H9 (cell line): Measurements from ENCODE around the gene EMX2. TPM values are rescaled to one million over a fixed set of nuclear protein-coding genes. Genes with fewer than 3 reads are reported as not detected.

Experiments
- DNase-seq: peaks from one replicate; pipeline ENCODE4 v3.0.0-alpha.2; 2017
- H2AFZ ChIP-seq: one replicate; pipeline ENCODE4 v1.6.1; 2013; ENCODE audit warnings: mild to moderate bottlenecking, low read length, control low read depth, moderate library complexity
- H2AK5ac ChIP-seq: 2 replicates; pipeline ENCODE4 v1.6.1; 2013; ENCODE audit warnings: low read length, control low read depth, mixed read lengths; ENCODE audit not compliant: insufficient read length
- H2BK120ac ChIP-seq: one replicate; pipeline ENCODE4 v1.6.1; 2013; ENCODE audit warnings: low read depth, mild to moderate bottlenecking, low read length, control low read depth, inconsistent platforms; ENCODE audit not compliant: poor library complexity, severe bottlenecking
- H2BK12ac ChIP-seq: 2 replicates; pipeline ENCODE4 v1.6.1; 2013; ENCODE audit warnings: low read length, control low read depth, mixed read lengths, low read depth; ENCODE audit not compliant: insufficient read length
- H2BK15ac ChIP-seq: 2 replicates; pipeline ENCODE4 v1.6.1; 2013; ENCODE audit warnings: low read depth, low read length, control low read depth
- H2BK20ac ChIP-seq: one replicate; pipeline ENCODE4 v1.6.1; 2013; ENCODE audit warnings: low read depth, mild to moderate bottlenecking, low read length, control low read depth, inconsistent platforms; ENCODE audit not compliant: poor library complexity, severe bottlenecking
- H2BK5ac ChIP-seq: 2 replicates; pipeline ENCODE4 v1.6.1; 2013; ENCODE audit warnings: low read length, control low read depth, mixed read lengths; ENCODE audit not compliant: insufficient read length
- H3K14ac ChIP-seq: 2 replicates; pipeline ENCODE4 v1.6.1; 2013; ENCODE audit warnings: low read length, control low read depth; ENCODE audit not compliant: insufficient read depth
- H3K18ac ChIP-seq: 2 replicates; pipeline ENCODE4 v1.6.1; 2013; ENCODE audit warnings: low read depth, mild to moderate bottlenecking, mixed read lengths, low read length, control low read depth; ENCODE audit not compliant: insufficient read length
- H3K23ac ChIP-seq: 2 replicates; pipeline ENCODE4 v1.6.1; 2013; ENCODE audit warnings: low read length, control low read depth, mixed read lengths, low read depth; ENCODE audit not compliant: insufficient read length
- H3K23me2 ChIP-seq: 2 replicates; pipeline ENCODE4 v1.6.1; 2013; ENCODE audit warnings: low read depth, mild to moderate bottlenecking, mixed read lengths, low read length, control low read depth; ENCODE audit not compliant: insufficient read length, poor library complexity, severe bottlenecking
- H3K27ac ChIP-seq: 2 replicates; pipeline ENCODE4 v1.5.1; 2013; ENCODE audit warnings: low read length, control low read depth, mixed read lengths, low read depth; ENCODE audit not compliant: insufficient read length
- H3K27me3 ChIP-seq: 2 replicates; pipeline ENCODE4 v1.6.1; 2013; ENCODE audit warnings: low read length, control low read depth, inconsistent platforms; ENCODE audit not compliant: insufficient read depth
- H3K4ac ChIP-seq: 2 replicates; pipeline ENCODE4 v1.6.1; 2013; ENCODE audit warnings: low read depth, mild to moderate bottlenecking, control low read depth, inconsistent platforms, low read length, moderate library complexity
- H3K4me1 ChIP-seq: 2 replicates; pipeline ENCODE4 v1.6.1; 2013; ENCODE audit warnings: low read length, control low read depth, inconsistent platforms; ENCODE audit not compliant: insufficient read depth
- H3K4me2 ChIP-seq: 2 replicates; pipeline ENCODE4 v1.6.1; 2013; ENCODE audit warnings: low read length, control low read depth, mixed read lengths; ENCODE audit not compliant: insufficient read length, insufficient read depth
- H3K56ac ChIP-seq: 2 replicates; pipeline ENCODE4 v1.6.1; 2013; ENCODE audit warnings: low read depth, mild to moderate bottlenecking, mixed read lengths, low read length, control low read depth; ENCODE audit not compliant: insufficient read length
- H3K79me1 ChIP-seq: 2 replicates; pipeline ENCODE4 v1.6.1; 2013; ENCODE audit warnings: low read depth, mild to moderate bottlenecking, moderate library complexity, low read length, control low read depth, inconsistent platforms; ENCODE audit not compliant: insufficient read depth, poor library complexity, severe bottlenecking
- H3K79me2 ChIP-seq: 2 replicates; pipeline ENCODE4 v1.6.1; 2013; ENCODE audit warnings: low read length, control low read depth, inconsistent platforms; ENCODE audit not compliant: insufficient read depth
- H3K9ac ChIP-seq: 2 replicates; pipeline ENCODE4 v1.6.1; 2013; ENCODE audit warnings: low read length, control low read depth, mixed read lengths; ENCODE audit not compliant: insufficient read length; ENCODE audit errors: extremely low read depth
- H3K9me3 ChIP-seq: one replicate; pipeline ENCODE4 v1.6.1; 2013; ENCODE audit warnings: low read depth, low read length, inconsistent platforms; ENCODE audit not compliant: control insufficient read depth
- H3T11ph ChIP-seq: one replicate; pipeline ENCODE4 v1.6.1; 2013; ENCODE audit warnings: mild to moderate bottlenecking, low read length, control low read depth, inconsistent platforms
- H4K20me1 ChIP-seq: one replicate; pipeline ENCODE4 v1.6.1; 2013; ENCODE audit not compliant: control insufficient read depth, insufficient read length, insufficient read depth
- H4K5ac ChIP-seq: 2 replicates; pipeline ENCODE4 v1.6.1; 2013; ENCODE audit warnings: low read depth, mild to moderate bottlenecking, mixed read lengths, low read length, control low read depth; ENCODE audit not compliant: insufficient read length
- H4K8ac ChIP-seq: replicated peaks from 2 replicates; pipeline ENCODE4 v1.6.1; 2013; ENCODE audit warnings: low read length, control low read depth, mixed read lengths, low read depth; ENCODE audit not compliant: insufficient read length
- H4K91ac ChIP-seq: 2 replicates; pipeline ENCODE4 v1.6.1; 2013; ENCODE audit warnings: low read depth, mild to moderate bottlenecking, moderate library complexity, mixed read lengths, low read length, control low read depth; ENCODE audit not compliant: insufficient read length
- H3K27ac Mint-ChIP-seq, 3 experiments: 2 replicates in 2 of 3; 3 replicates in 1 of 3; pipeline ENCODE4 v1.8.0; 2020 to 2021; ENCODE audit warnings: mixed read lengths in 3 of 3, mild to moderate bottlenecking in 1 of 3, moderate library complexity in 1 of 3
- H3K27me3 Mint-ChIP-seq: 2 replicates; pipeline ENCODE4 v1.8.0; 2021; ENCODE audit warnings: low read depth, mild to moderate bottlenecking, moderate library complexity, mixed read lengths
- H3K36me3 Mint-ChIP-seq, 3 experiments: 2 replicates in 2 of 3; 3 replicates in 1 of 3; pipeline ENCODE4 v1.8.0; 2020 to 2021; ENCODE audit warnings: low read depth in 3 of 3, mixed read lengths in 3 of 3; ENCODE audit not compliant: insufficient read depth in 1 of 3
- H3K4me1 Mint-ChIP-seq, 2 experiments: 2 replicates each; pipeline ENCODE4 v1.8.0; 2020; ENCODE audit warnings: mixed read lengths in 2 of 2
- H3K4me3 Mint-ChIP-seq, 2 experiments: 2 replicates in 1 of 2; 3 replicates in 1 of 2; pipeline ENCODE4 v1.8.0; 2020 to 2021; ENCODE audit warnings: mild to moderate bottlenecking in 2 of 2, mixed read lengths in 2 of 2, moderate library complexity in 1 of 2
- H3K9me3 Mint-ChIP-seq, 2 experiments: 2 replicates in 1 of 2; 3 replicates in 1 of 2; pipeline ENCODE4 v1.8.0; 2020; ENCODE audit warnings: mild to moderate bottlenecking in 2 of 2, mixed read lengths in 2 of 2, moderate library complexity in 1 of 2
- WGBS: extraction: QIAGEN DNeasy Blood & Tissue Kit; methylation state at CpG from one replicate; pipeline ENCODE4 v1.1.7; 2013; ENCODE audit warnings: missing lambda C conversion rate, low lambda C conversion rate, mixed read lengths; ENCODE audit not compliant: insufficient read length; ENCODE audit errors: extremely low coverage; 5-methylcytosine and 5-hydroxymethylcytosine counted together
- long read RNA-seq: library from polyadenylated mRNA; unstranded; transcript quantifications from one replicate; pipeline ENCODE4 v2.0.0, GENCODE V29; 2020
- total RNA-seq: library from RNA; stranded (reverse); gene quantifications from 2 replicates; pipeline ENCODE4 v1.2.1, GENCODE V29; 2021
- TF ChIP-seq, protein P1 (sequence below): fragments of 200-600 bp; sonication (generic); conservative IDR thresholded peaks from 3 replicates; pipeline ENCODE4 v1.8.0; 2021; ENCODE audit warnings: antibody characterized with exemption, mild to moderate bottlenecking

EMX2 gene
- total RNA-seq = not detected in 2 replicates
- long read RNA-seq = 0 reads

DNA sequence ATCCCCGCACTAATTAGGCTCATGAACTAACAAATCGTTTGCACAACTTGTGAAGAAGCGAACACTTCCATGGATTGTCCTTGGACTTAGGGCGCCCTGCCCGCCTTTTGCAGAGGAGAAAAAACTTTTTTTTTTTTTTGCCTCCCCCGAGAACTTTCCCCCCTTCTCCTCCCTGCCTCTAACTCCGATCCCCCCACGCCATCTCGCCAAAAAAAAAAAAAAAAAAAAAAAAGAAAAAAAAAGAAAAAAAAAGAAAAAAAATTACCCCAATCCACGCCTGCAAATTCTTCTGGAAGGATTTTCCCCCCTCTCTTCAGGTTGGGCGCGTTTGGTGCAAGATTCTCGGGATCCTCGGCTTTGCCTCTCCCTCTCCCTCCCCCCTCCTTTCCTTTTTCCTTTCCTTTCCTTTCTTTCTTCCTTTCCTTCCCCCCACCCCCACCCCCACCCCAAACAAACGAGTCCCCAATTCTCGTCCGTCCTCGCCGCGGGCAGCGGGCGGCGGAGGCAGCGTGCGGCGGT lies at the start of gene EMX2:
Gene EMX2 (plus strand): TSS at position 41 of the 519 bp plus-strand sequence. CDS start 522 bp downstream, outside the sequence.
- TF ChIP-seq, protein P1, sequence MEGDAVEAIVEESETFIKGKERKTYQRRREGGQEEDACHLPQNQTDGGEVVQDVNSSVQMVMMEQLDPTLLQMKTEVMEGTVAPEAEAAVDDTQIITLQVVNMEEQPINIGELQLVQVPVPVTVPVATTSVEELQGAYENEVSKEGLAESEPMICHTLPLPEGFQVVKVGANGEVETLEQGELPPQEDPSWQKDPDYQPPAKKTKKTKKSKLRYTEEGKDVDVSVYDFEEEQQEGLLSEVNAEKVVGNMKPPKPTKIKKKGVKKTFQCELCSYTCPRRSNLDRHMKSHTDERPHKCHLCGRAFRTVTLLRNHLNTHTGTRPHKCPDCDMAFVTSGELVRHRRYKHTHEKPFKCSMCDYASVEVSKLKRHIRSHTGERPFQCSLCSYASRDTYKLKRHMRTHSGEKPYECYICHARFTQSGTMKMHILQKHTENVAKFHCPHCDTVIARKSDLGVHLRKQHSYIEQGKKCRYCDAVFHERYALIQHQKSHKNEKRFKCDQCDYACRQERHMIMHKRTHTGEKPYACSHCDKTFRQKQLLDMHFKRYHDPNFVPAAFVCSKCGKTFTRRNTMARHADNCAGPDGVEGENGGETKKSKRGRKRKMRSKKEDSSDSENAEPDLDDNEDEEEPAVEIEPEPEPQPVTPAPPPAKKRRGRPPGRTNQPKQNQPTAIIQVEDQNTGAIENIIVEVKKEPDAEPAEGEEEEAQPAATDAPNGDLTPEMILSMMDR = no peak
- H2BK5ac ChIP-seq = no peak within 1 kb of the TSS
- peak within 1 kb of the TSS; percentile 49 to 84 for H3K4me3 Mint-ChIP-seq
- no peak within 1 kb of the TSS for H3K27ac Mint-ChIP-seq
- peaks cover 99% of the 10 kb centered on the region for H3K27me3 Mint-ChIP-seq
- no peaks in the 10 kb centered on the region; a peak in 1 of 7 replicates for H3K36me3 Mint-ChIP-seq
- H3K23ac ChIP-seq = no peak within 1 kb of the TSS
- H2BK120ac ChIP-seq = no peak within 1 kb of the TSS
- H4K20me1 ChIP-seq = no peaks in the 10 kb centered on the region
- WGBS = no CpG with 5 or more reads among the region's 26 CpGs
- H3K4ac ChIP-seq = no peak within 1 kb of the TSS
- H3T11ph ChIP-seq = no peak within 1 kb of the TSS
- H4K91ac ChIP-seq = no peak within 1 kb of the TSS
- no peak within 1 kb of the TSS for H3K14ac ChIP-seq
- no peak within 1 kb of the TSS for H2BK20ac ChIP-seq
- peaks cover 89% of the 10 kb centered on the region for H3K27me3 ChIP-seq
- no peak within 1 kb of the TSS for H3K18ac ChIP-seq
- no peak within 1 kb of the TSS for H3K9ac ChIP-seq
- H2BK15ac ChIP-seq = no peak within 1 kb of the TSS
- no peak within 1 kb of the TSS for H3K56ac ChIP-seq
- H2AK5ac ChIP-seq = no peak within 1 kb of the TSS
- no peak for DNase-seq
- H3K4me1 Mint-ChIP-seq = peaks cover 24 to 48% of the 10 kb centered on the region in 2 experiments
- no peak within 1 kb of the TSS for H4K5ac ChIP-seq
- peaks cover 1 to 5% of the 10 kb centered on the region in 2 experiments; a peak in 2 of 5 replicates for H3K9me3 Mint-ChIP-seq
- H3K79me1 ChIP-seq = no peaks in the 10 kb centered on the region
- H2AFZ ChIP-seq = no peak within 1 kb of the TSS
- H3K27ac ChIP-seq = no peak within 1 kb of the TSS
- H3K4me2 ChIP-seq = peak within 1 kb of the TSS; percentile 48
- H3K4me1 ChIP-seq = no peaks in the 10 kb centered on the region
- H3K79me2 ChIP-seq = no peaks in the 10 kb centered on the region
- H3K9me3 ChIP-seq = no peaks in the 10 kb centered on the region
- H3K23me2 ChIP-seq = peaks cover 8% of the 10 kb centered on the region
- H2BK12ac ChIP-seq = no peak within 1 kb of the TSS
- no peak within 1 kb of the TSS for H4K8ac ChIP-seq
